GM19099 (cell line): Measurements from ENCODE around the gene TBC1D2.

ENCODE experiments used
- POLR2A ChIP-seq: IDR thresholded peaks from 3 replicates; pipeline ENCODE4 v1.6.1; 2011; ENCODE audit warnings: low read depth; ENCODE audit not compliant: insufficient read length; ENCODE audit errors: extremely low read depth

TBC1D2 gene

DNA sequence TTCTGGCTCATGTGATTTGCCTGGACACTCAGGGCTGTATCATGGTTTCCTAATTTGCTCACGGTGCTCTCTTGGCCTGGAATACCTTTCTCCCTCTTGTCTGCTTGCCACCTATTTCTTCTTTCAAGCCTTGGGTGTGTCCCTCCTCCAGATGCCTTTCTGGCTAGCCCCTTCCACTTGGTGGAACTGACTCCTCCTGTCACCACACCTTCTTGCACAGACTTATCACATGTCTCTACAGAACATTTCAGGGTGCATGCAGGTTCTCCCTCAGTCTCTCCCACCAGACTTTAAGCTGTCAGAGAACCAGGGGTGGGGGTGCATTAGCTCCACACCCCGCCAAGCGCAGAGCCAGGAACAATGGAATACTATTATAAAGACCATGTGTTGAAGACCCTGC, 1.9 kb downstream of the TBC1D2 start:
- no peak for TF ChIP-seq POLR2A

GRCh38 chr9:98251551-98251950, 3.9 kb downstream of the TBC1D2 start:
- TF ChIP-seq POLR2A = no peak

- no peak for TF ChIP-seq POLR2A
Observed at GRCh38 chr9:98249771-98250170, 5.7 kb downstream of the TBC1D2 start.

- no peak for TF ChIP-seq POLR2A
Observed at GRCh38 chr9:98248737-98249474, 6.5 kb downstream of the TBC1D2 start.

- no peak for TF ChIP-seq POLR2A
Observed at GRCh38 chr9:98247831-98248657, 7.4 kb downstream of the TBC1D2 start.

DNA sequence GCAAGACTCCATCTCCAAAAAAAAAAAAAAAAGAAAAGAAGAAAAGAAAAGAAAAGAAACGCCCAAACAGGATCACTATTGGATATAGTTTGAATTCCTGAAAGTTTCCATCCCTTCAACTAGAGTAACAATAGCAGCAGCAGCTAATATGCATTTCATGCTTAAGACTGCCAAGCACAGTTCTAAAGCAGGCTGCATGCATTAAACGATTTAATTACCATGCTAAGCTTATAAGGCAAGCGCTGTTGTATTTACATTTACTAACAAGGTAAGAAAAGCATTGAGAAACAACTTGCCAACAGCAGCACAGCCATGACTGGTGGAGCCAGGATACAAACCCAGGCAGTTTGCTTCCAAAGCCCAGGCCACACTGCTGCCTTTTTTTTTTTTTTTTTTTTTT, 13.0 kb downstream of the TBC1D2 start:
- TF ChIP-seq POLR2A = no peak

DNA sequence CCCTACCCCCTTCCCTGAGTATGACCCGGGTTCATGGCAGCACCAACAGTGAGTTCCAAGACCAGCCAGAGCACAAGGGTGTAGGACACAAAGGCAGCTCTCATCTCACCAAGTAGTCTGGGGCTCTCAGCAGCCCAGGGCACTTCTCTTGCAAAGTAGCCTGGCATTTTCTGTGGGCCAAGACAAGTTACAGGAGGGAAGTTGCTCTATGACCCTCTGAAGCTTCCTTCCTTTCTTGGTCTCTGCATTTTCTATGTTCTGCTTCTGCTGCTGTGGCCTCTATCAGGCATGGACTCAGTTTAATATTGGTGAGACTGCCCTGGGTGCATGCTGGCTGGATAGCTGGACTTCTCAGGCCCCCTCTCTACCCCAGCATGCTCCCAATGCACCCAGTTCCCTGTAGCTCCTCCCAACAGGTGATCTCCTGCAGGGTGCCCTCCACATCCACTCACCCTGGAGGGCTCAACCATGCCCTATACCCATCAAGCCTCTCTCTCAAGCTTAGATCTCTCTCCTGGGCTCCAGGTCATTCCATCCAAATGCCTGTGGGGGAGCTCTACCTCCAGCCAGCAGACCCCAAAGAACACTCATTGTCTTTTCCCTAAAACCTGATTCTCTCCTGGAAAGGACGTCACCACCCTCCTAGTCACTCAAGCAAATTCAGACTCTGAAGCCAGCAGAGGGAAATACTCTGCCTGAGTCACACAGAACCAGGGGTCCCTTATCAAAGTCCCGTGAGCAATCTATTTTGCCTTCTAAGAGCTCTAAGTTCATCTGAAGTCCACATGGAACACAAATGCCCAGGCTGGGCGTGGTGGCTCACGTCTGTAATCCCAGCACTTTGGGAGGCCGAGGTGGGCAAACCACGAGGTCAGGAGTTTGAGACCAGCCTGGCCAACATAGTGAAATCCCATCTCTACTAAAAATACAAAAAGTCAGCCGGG, 13.8 kb downstream of the TBC1D2 start:
- TF ChIP-seq POLR2A = no peak

DNA sequence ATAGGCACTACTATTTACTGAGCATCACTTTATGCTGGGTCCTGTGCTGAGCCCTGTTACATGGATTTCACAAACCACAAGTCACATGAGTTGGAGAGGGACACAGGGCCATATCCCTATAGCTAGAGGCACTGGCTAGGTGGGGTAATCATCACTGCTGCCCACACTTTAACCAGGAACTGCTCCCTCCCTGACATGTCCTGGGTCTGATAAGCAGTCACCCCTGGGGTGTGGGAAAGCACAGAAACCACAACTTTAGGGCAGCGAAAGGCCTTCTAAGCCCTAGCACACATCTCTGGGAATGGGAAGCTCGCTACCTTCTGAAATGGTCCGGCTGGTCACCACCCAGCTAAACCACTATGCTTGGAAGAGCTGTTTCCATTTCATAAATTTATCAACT, 15.0 kb downstream of the TBC1D2 start:
- TF ChIP-seq POLR2A = no peak

DNA sequence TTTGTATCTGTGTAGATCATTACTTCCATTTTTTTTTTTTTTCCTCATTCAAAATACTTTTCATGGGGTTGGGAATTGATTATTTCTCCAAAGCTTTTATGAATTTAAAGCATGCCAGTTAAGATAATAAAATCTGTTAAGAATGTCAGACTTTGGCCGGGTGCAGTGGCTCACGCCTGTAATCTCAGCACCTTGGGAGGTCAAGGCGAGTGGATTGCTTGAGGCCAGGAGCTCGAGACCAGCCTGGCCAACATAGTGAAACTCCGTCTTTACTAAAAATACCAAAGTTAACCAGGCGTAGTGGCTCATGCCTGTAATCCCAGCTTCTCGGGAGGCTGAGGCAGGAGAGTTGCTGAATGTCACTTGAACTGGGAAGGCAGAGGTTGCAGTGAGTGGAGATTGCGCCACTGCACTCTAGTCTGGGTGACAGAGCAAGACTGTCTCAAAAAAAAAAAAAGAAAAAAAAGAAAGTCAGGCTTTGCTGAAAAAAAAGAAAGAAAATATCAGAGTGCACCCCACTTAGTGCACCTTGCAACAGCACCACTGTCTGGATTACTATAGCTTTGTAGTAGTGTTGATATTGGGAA, 18.5 kb downstream of the TBC1D2 start:
- TF ChIP-seq POLR2A = no peak

GRCh38 chr9:98235126-98235525, 20.3 kb downstream of the TBC1D2 start:
- TF ChIP-seq POLR2A = no peak

DNA sequence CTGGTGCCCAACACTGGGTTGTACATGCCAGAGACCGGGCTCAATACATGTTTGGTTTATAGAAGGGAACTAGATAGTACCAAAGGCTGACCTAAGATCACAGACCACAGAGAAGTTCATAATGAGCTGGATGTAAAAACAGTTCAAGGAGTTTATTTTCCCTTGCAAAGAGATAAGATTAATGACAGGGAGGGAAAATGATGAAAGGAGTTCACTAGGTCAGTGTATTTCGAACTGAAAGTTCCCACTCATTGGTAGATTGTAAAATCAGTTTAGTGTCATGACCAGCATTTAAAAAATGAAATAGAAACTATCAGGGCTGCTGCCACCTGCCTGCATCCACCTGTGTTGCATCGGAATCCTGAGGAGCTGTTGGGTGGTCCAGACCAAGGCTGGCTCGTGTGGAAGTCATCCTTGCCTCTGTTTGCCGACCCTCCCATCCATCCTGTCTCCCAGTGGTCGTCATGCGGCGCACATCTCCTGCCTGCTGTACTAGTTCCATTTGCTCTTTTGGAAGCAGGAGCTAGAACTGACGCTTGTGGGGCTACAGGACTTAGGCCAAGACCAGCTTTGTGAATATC, 21.1 kb downstream of the TBC1D2 start:
- no peak for TF ChIP-seq POLR2A

DNA sequence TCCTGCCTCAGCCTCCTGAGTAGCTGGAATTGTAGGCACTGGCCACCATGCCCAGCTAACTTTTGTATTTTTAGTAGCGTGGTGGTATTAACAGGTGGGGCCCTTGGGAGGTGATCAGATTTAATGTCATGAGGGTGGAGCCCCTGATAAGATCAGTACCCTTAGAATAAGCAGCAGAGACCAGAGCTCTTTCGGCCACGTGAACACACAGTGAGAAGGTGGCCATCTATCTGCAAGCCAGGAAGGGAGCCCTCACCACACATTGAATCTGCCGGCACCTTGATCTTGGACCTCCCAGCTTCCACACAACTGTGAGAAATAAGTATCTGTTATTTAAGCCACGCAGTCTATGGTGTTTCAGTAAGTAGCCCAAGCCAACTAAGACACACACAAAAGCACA, 22.5 kb downstream of the TBC1D2 start:
- no peak for TF ChIP-seq POLR2A

DNA sequence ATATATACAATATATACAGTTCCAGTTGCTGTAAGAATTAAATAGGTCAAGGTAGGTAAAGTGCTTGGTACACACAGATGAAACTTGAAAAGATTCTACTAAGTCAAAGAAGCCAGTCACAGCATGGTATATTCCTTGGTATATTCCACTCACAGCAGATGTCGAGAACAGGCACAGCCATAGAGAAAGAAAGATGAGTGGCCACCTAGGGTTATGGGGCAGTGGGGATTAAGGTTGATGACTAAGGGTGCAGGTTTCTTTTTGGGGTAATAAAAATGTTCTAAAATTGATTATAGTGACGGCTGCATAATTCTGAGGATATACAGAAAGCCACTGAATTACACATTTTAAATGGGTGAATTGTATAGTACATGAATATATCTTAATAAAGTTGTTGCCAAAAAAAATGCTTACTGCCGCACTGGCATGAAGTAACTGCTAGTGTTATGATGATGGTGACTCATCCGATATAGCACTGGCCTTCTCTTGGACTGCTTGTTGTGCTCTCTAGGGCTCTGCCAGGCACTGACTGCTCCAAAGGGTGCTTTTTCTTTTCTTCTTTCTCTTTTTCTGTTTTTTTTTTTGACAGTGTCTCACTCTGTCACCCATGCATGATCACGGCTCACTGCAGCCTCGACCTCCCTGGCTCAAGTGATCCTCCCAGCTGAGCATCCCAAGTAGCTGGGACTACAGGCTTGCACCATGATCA, 23.5 kb downstream of the TBC1D2 start:
- no peak for TF ChIP-seq POLR2A

DNA sequence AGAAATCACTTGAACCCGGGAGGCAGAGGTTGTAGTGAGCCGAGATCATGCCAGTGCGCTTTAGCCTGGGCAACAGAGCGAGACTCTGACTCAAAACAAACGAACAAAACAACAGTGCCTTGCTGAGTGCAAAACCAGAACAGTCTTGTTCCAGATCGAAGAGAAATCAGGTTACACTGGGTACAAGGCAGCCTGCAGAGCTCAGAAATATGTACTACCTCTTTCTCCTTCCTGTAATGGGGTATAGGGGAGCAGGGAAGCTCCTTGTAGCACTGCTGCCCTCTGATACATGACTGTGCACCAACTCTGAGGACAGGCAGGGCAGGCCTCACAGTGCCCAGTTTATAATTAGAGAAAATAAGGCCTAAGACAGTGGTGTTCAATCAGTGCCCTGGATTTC, 24.7 kb downstream of the TBC1D2 start:
- TF ChIP-seq POLR2A = no peak
